Activated CD4-positive, alpha-beta memory T cell treated with anti-CD3 and anti-CD28 coated beads for 36 hours (primary cell): ENCODE data around the gene KIAA1549. TPM values are rescaled to one million over a fixed set of nuclear protein-coding genes. Genes with fewer than 3 reads are reported as not detected.
A peak's percentile ranks its signal among the peaks of the same experiment; 100 is the strongest.
"Not testable (repeated sequence)": the region's sequence is repeated elsewhere in the genome, so short reads cannot be mapped to it uniquely, and the experiment has no call there.

ENCODE experiments used
- CTCF ChIA-PET: fragments of 350-600 bp; sonication (Branson Sonifier 250); formaldehyde crosslinking; loops from one replicate; lab custom pipeline; 2021; ENCODE audit warnings: antibody characterized with exemption, inconsistent platforms; lab: Charles Lee
- POLR2A ChIA-PET: fragments of 350-600 bp; sonication (Branson Sonifier 250); formaldehyde crosslinking; loops from one replicate; lab custom pipeline; 2021; ENCODE audit warnings: antibody characterized with exemption; lab: Charles Lee
- DNase-seq: peaks from one replicate; pipeline ENCODE4 v3.0.0-alpha.2; 2020
- H3K27ac Mint-ChIP-seq: one replicate; pipeline ENCODE4 v1.8.0; 2021; ENCODE audit warnings: mixed read lengths
- H3K27me3 Mint-ChIP-seq: one replicate; pipeline ENCODE4 v1.8.0; 2021; ENCODE audit warnings: mixed read lengths
- H3K36me3 Mint-ChIP-seq: one replicate; pipeline ENCODE4 v1.8.0; 2021; ENCODE audit warnings: mixed read lengths
- H3K4me1 Mint-ChIP-seq: one replicate; pipeline ENCODE4 v1.8.0; 2021; ENCODE audit warnings: low read depth, mixed read lengths
- H3K4me3 Mint-ChIP-seq: one replicate; pipeline ENCODE4 v1.8.0; 2021; ENCODE audit warnings: mild to moderate bottlenecking, mixed read lengths
- H3K9me3 Mint-ChIP-seq: one replicate; pipeline ENCODE4 v1.8.0; 2021; ENCODE audit warnings: mixed read lengths
- intact Hi-C: fragments of 100-400 bp; cut with micrococcal nuclease; formaldehyde crosslinking; loops from one replicate; pipeline ENCODE4 v1.15.1; 2023
- total RNA-seq, 2 experiments: library from RNA; stranded (reverse); gene quantifications; one replicate each; pipeline ENCODE4 v1.2.3, GENCODE V29; 2021

Gene KIAA1549
- total RNA-seq, 2 experiments from 2014 or later = 0.85 to 0.95 TPM

GRCh38 chr7:138992052-138992531 is 10.9 kb upstream of the KIAA1549 start:
- Mint-ChIP-seq H3K4me1 (no peaks in the 10 kb centered on the region), H3K9me3 (peaks cover 6% of the 10 kb centered on the region), H3K4me3 (no peak overlapping the region), H3K36me3 (no peaks in the 10 kb centered on the region), H3K27me3 (peaks cover 17% of the 10 kb centered on the region), H3K27ac (no peak overlapping the region)
- CTCF ChIA-PET = no interaction called here
- intact Hi-C loops = no loop called here
- DNase-seq = no peak
- POLR2A ChIA-PET = no interaction called here

- Mint-ChIP-seq H3K27ac (no peak overlapping the region), H3K9me3 (peaks cover 6% of the 10 kb centered on the region), H3K27me3 (peaks cover 16% of the 10 kb centered on the region), H3K4me1 (no peaks in the 10 kb centered on the region), H3K36me3 (no peaks in the 10 kb centered on the region), H3K4me3 (no peak overlapping the region)
- intact Hi-C loops = loop anchor here (10.0 kb wide), 1 partner anchor 243 kb away; no protein-coding TSS in a partner anchor
- no peak for DNase-seq
- ChIA-PET POLR2A (no interaction called here), CTCF (no interaction called here)
These were observed 6.5 kb upstream of the KIAA1549 start for GRCh38 chr7:138987686-138988085.

GRCh38 chr7:138982204-138982623 is 1.0 kb upstream of the KIAA1549 start:
- POLR2A ChIA-PET = no interaction called here
- CTCF ChIA-PET = interaction anchor here (0.9 to 2.5 kb wide), 2 partner anchors 59 to 96 kb away, joined by 5 to 12 read pairs; no protein-coding TSS in a partner anchor
- H3K4me3 Mint-ChIP-seq = peak overlapping the region; percentile 58
- H3K27ac Mint-ChIP-seq = no peak overlapping the region
- no peaks in the 10 kb centered on the region for H3K9me3 Mint-ChIP-seq
- no peaks in the 10 kb centered on the region for H3K36me3 Mint-ChIP-seq
- no peak for DNase-seq
- H3K27me3 Mint-ChIP-seq = peaks cover 35% of the 10 kb centered on the region
- H3K4me1 Mint-ChIP-seq = peaks cover 10% of the 10 kb centered on the region
- intact Hi-C loops = loop anchor here (10.0 kb wide), 1 partner anchor 237 kb away; no protein-coding TSS in a partner anchor

GRCh38 chr7:138980563-138981291 is 462 bp downstream of the KIAA1549 start:
- Mint-ChIP-seq H3K9me3 (no peaks in the 10 kb centered on the region), H3K36me3 (no peaks in the 10 kb centered on the region), H3K27me3 (peaks cover 35% of the 10 kb centered on the region), H3K4me1 (peaks cover 10% of the 10 kb centered on the region), H3K27ac (no peak overlapping the region), H3K4me3 (peak overlapping the region; percentile 79)
- ChIA-PET CTCF (interaction anchor here (1.2 to 1.6 kb wide), 2 partner anchors 34 to 94 kb away, joined by 3 to 15 read pairs; no protein-coding TSS in a partner anchor), POLR2A (no interaction called here)
- intact Hi-C loops = loop anchor here (1.0 to 10.0 kb wide), 2 partner anchors 94 to 236 kb away; no protein-coding TSS in a partner anchor
- DNase-seq = peak; percentile 11

DNA sequence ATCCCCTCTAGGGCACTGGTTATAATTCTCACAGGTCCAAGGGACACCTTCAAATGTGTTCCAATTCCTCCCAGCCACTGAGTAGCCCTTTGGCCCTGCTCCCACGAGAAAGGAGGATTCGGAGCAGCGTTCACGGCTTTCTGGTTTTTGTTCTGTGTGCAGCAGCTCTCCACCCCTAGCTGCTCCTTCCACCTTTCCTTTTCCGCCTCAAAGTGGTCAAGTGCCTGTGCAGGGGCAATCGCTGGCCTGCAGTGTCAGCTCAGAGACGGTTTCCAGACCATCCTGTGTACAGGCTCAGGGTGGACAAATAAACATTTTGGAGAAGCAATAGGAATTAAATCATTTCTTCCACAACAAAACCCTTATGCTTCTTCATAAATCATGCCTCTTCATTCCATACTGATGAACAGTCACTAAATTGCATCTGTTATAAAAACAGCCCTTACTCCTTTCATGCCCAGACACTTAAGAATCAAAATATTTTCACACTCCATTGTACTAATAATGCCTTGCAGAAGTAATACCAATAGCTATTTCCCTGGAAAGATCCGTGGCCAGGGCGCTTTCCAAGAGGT is 1.1 kb downstream of the KIAA1549 start:
- Mint-ChIP-seq H3K27ac (no peak overlapping the region), H3K9me3 (no peaks in the 10 kb centered on the region)

GRCh38 chr7:138979226-138979979 is 1.8 kb downstream of the KIAA1549 start:
- intact Hi-C loops = no loop called here
- Mint-ChIP-seq H3K27me3 (peaks cover 35% of the 10 kb centered on the region), H3K36me3 (no peaks in the 10 kb centered on the region), H3K9me3 (no peaks in the 10 kb centered on the region), H3K27ac (no peak overlapping the region), H3K4me1 (peaks cover 10% of the 10 kb centered on the region), H3K4me3 (no peak overlapping the region)
- POLR2A ChIA-PET = no interaction called here
- CTCF ChIA-PET = interaction anchor here (0.8 to 1.6 kb wide), 3 partner anchors 93 to 97 kb away, joined by 3 to 15 read pairs (median 5); no protein-coding TSS in a partner anchor
- no peak for DNase-seq

More for the DNA sequence above, 1.1 kb downstream of the KIAA1549 start:
- Mint-ChIP-seq H3K4me3 (peak overlapping the region; percentile 79), H3K36me3 (no peaks in the 10 kb centered on the region), H3K4me1 (peaks cover 10% of the 10 kb centered on the region), H3K27me3 (peaks cover 35% of the 10 kb centered on the region)
- DNase-seq = no peak
- ChIA-PET POLR2A (no interaction called here), CTCF (interaction anchor here (1.2 to 1.6 kb wide), 2 partner anchors 34 to 93 kb away, joined by 3 to 15 read pairs; no protein-coding TSS in a partner anchor)
- intact Hi-C loops = loop anchor here (1.0 to 10.0 kb wide), 2 partner anchors 94 to 235 kb away; no protein-coding TSS in a partner anchor

DNA sequence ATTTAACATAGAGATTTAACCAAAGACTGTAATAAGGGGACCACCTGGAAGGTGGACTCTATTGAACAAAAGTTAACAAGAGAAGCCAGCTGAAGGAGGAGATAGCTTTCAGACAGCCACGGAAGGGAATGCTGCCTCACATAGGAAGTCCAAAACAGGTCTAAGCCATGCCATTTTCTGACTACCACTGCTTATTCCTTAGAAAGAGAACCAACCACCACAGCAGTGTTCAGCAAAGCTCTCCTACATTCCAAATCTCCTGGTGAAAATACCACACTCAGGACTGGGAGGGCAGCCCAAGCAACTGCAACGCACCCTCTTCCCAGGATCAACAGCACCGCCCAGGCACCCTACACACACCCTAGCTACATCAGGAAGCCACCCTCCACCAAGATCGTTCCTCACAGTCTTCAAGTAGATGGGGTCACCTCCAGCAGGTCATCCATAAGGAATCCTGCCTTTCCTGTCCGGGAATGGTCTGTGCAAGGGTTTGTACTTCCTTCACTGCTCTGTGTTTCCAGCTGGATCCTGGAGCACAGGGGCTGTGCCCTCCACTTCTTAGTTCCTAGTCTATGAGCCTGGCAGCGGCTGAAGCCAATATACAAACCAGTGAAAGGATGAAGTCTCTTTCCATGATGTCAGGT is 2.5 kb downstream of the KIAA1549 start:
- POLR2A ChIA-PET = no interaction called here
- H3K9me3 Mint-ChIP-seq = no peaks in the 10 kb centered on the region
- no peak overlapping the region for H3K4me3 Mint-ChIP-seq
- no peaks in the 10 kb centered on the region for H3K36me3 Mint-ChIP-seq
- intact Hi-C loops = no loop called here
- no peak for DNase-seq
- CTCF ChIA-PET = interaction anchor here (0.8 to 0.9 kb wide), 2 partner anchors 92 to 96 kb away, joined by 3 to 5 read pairs; no protein-coding TSS in a partner anchor
- H3K27me3 Mint-ChIP-seq = peaks cover 35% of the 10 kb centered on the region
- peaks cover 10% of the 10 kb centered on the region for H3K4me1 Mint-ChIP-seq
- no peak overlapping the region for H3K27ac Mint-ChIP-seq

GRCh38 chr7:138976161-138976560 is 5.0 kb downstream of the KIAA1549 start:
- CTCF ChIA-PET = interaction anchor here (1.6 kb wide), 1 partner anchor 99 kb away, joined by 4 read pairs; no protein-coding TSS in a partner anchor
- H3K27ac Mint-ChIP-seq, intact Hi-C loops, H3K4me1 Mint-ChIP-seq, H3K4me3 Mint-ChIP-seq, DNase-seq, H3K9me3 Mint-ChIP-seq, H3K36me3 Mint-ChIP-seq, POLR2A ChIA-PET: not testable (repeated sequence)
- H3K27me3 Mint-ChIP-seq = peaks cover 27% of the 10 kb centered on the region

DNA sequence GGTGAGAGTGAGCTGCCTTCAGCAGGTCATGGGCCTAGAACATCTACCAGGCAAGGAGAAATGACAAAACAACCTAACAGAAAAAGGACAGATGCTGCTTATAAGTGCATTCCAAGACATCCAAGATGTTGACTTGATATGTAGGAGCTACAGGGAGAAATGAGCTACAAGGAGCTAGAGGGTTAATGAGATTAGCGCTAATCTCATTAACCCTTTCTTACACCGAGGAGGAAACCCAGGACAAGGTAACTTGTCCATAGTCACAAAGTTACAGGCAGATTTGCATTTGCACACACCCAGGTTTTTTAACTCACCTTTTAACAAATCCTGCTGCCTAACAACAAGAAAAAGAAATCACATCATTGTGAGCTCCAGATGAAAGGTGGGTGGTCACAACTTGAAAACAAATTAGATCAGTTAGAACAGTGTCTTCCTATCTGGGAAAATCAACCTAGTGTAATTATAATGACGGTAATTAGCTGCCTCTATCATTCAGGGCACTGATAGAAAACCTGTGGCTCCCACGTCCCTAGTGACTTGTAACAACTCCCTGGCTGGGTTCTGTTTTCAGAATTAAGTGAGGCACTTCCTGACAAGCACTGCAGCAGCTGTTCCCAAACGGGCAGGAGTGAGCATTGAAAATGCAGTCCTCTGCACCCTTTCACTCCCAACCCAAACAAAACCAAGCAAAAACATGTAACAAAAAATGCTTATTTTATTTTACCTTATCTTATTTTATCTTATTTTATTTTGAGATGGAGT is 5.7 kb downstream of the KIAA1549 start:
- intact Hi-C loops = no loop called here
- Mint-ChIP-seq H3K9me3 (no peaks in the 10 kb centered on the region), H3K4me1 (peaks cover 4% of the 10 kb centered on the region), H3K27me3 (peaks cover 24% of the 10 kb centered on the region), H3K36me3 (no peaks in the 10 kb centered on the region), H3K4me3 (no peak overlapping the region), H3K27ac (no peak overlapping the region)
- CTCF ChIA-PET = interaction anchor here (1.6 kb wide), 1 partner anchor 99 kb away, joined by 4 read pairs; no protein-coding TSS in a partner anchor
- POLR2A ChIA-PET = no interaction called here
- no peak for DNase-seq

DNA sequence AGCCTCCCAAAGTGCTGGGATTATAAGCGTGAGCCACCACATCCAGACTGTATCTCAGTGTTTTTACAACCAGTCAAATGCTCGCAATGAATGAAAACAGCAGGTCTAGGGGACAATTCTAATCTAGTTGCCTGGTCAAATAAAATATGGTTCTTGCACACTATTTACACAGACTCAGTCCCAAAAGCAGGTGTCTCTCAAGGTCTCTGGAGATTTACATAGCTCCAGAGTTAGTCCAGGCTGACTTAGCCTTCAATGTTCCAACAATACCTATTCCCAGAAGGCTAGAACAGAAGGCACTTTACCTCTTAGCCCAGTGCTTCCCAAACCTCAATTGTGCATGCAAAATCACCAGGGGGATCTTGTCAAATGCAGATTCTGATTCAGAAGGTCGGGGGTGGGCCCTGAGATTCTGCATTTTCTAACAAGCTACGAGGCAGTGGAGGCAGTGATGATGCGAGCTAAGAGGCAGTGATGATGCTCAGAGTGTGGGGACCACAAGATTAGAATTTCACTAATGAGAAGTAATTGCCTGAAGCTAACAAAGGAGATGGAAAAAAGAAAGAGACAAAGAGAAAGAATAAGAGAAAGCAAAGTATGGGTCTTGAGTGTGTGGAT is 6.4 kb downstream of the KIAA1549 start:
- CTCF ChIA-PET = interaction anchor here (1.6 kb wide), 1 partner anchor 100 kb away, joined by 4 read pairs; no protein-coding TSS in a partner anchor
- no peak overlapping the region for H3K27ac Mint-ChIP-seq
- no peak for DNase-seq
- POLR2A ChIA-PET = no interaction called here
- intact Hi-C loops = no loop called here
- H3K36me3 Mint-ChIP-seq = no peaks in the 10 kb centered on the region
- no peaks in the 10 kb centered on the region for H3K9me3 Mint-ChIP-seq
- H3K27me3 Mint-ChIP-seq = peaks cover 16% of the 10 kb centered on the region
- H3K4me1 Mint-ChIP-seq = no peaks in the 10 kb centered on the region
- no peak overlapping the region for H3K4me3 Mint-ChIP-seq
